GM21390 (cell line): ENCODE data around the gene RCL1.
"Not testable (repeated sequence)": the region's sequence is repeated elsewhere in the genome, so short reads cannot be mapped to it uniquely, and the experiment has no call there.

ENCODE experiments used
- ATAC-seq: cut with Tn5 transposase; IDR thresholded peaks from one replicate; pipeline ENCODE4 v1.9.1; 2021; ENCODE audit not compliant: unreplicated experiment

The RCL1 gene, protein sequence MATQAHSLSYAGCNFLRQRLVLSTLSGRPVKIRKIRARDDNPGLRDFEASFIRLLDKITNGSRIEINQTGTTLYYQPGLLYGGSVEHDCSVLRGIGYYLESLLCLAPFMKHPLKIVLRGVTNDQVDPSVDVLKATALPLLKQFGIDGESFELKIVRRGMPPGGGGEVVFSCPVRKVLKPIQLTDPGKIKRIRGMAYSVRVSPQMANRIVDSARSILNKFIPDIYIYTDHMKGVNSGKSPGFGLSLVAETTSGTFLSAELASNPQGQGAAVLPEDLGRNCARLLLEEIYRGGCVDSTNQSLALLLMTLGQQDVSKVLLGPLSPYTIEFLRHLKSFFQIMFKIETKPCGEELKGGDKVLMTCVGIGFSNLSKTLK

DNA sequence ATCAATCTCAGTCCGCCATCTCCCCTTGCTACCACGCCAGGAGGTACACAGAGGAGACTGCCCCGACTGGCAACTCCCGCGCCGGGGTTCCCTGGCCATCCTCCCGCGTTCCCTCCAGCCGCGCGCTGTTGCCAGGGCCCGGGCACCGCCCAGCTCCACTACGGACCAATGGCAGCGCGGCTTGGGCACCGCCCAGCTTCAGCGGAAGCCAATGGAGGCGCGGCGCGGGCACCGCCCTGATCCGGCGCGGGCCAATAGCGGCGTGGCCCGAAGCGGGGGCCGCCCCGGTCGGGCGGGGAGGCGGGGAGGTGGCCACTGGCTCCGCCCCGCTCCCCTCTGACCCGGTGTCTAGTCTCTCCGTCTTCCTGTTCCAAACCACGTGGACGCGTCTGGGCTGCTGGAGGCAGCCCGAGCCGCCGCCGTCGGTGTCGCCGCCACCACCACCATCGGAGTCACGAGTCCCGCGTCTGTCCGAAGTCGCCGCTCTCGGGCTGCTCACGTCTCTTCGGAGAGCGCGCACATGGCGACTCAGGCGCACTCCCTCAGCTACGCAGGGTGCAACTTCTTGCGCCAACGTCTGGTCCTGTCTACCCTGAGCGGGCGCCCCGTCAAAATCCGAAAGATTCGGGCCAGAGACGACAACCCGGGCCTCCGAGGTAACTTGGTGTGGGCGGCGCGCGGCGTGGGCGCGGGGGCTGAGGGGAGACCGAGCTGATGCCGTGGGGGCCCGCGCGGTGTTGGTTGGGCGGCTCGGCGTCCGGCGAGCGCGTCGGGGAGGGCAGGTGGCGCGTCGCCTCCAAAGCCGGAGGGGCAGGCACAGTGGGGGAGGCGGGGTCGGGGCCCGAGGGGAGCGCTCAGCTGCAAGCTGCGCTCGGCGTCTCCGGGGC lies at the start of gene RCL1:
TSS of gene RCL1 (plus strand) at position 373 of the 887 bp plus-strand sequence. CDS start at position 521, 148 bp downstream.
- peak; percentile 94 for ATAC-seq

DNA sequence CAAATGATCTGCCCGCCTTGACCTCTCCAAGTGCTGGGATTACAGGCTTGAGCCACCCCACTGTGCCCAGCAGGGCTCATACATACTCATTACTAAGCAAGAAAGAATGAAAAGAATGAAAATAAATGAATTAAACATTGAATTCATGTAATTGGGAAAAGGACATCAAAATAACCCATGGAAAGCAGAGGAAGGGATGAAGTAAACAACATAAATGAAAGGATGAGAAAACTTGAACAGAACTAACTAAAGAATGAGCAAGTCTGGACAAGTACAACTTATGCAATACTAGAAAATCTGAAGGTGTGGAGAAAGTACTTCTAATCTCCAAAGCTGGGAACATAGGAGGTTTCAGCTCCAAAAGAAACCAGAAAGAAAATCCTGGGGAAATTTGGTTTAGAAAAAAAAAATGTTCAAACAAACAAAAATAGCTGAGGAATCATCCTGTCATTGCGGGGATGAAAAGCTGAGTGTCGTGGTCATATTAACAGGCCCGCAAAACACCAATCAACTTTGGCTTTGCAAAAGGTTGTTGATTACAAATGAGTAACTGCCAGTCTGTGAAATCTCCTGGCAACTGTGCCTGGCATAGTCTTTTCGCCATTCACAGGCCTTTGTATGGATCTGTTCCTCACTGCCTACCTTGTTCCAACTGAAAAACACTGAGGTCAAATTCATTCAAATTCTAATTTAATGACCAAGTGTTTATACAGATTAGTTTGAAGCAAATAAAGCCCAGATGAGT lies 49.4 kb upstream of the RCL1 start:
- ATAC-seq = no peak

DNA sequence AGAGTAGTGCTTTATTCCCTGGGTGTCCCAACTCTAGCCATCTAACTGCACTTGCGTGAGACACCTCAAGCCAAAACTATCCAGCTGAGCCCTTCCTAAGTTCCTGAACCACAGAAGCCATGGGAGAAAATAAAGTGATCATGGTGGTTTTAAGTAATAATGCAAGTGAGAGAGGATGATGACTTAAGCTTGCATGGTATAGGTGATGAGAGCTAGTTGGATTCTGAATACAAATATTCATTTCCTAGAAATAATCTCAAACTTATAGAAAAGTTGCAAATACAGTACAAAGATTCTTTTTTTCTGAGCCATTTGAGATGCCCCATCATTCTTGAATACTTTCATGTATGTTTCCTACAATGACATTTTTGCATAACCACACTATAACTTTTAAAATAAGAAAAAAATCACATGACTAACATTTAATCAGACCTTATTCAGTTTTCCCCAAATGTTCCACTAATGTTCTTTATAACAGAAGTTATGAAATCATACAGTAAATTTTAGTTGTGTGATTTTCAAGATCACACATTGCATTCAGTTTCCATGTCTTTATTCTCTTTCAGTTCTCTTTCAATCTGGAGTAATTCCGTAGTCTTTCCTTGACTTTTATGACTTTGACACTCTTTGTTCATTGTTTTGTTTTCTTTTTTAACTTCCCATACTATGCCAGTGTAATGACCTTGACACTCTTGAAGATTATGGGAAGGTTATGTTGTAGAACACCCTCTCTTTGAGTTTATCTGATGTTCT lies 46.3 kb upstream of the RCL1 start:
- no peak for ATAC-seq

DNA sequence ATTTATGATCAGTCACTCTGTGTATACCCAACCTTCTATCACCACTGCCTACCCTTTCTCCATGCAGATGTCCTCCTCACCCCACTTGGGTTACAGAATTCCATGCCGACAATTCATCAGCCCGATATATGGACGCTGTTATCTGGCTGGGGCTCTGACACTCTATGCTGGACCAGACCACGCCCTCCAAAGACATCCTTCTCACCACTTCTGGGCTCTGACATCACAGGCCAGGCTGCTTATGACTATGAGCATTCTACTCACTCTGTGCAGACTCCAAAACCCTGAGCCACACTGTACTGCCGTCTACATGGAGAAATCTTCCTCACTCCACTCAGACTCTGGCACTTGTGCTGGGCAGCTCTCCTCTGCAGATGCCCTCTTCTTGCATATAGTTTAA lies 44.1 kb upstream of the RCL1 start:
- no peak for ATAC-seq

DNA sequence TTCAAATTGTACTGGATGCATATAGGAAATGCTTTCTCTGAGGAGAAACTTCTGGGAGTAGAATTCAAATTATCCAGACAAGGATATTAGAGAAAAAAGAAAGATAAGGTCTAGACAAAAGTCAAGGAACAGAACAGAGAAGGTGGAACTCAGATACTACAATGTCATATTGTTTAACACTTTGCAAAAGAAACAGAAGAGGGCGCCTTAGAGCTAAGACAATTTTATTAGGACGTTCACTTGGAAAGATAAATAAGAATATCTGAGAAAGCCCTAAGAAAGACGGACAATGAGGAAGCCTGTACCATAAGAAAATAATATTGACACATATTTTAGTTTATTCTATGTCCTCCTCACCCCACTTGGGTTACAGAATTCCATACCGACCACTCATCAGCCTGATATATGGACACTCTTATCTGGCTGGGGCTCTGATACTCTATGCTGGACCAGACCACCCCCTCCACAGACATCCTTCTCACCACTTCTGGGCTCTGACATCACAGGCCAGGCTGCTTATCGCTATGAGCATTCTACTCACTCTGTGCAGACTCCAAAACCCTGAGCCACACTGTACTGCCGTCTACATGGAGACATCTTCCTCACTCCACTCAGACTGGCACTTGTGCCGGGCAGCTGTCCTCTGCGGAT lies 42.6 kb upstream of the RCL1 start:
- no peak for ATAC-seq

DNA sequence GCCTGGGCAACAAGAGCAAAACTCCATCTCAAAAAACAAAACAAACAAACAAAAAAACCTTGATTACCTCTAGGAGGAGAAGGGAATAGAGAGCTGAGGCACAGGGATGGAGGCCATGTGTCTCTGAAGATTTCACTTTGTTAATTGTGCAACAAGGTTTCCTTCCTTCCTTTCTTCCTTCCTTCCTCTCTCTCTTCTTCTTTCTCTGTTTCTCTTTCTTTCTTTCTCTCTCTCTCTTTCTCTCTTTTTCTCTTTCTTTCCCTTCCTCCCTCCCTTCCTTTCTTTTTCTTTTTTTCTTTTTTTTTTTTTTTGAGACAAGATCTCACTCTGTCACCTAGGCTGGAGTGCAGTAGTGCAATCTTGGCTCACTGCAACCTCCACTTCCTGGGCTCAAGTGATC lies 38.2 kb upstream of the RCL1 start:
- peak; percentile 22 for ATAC-seq

DNA sequence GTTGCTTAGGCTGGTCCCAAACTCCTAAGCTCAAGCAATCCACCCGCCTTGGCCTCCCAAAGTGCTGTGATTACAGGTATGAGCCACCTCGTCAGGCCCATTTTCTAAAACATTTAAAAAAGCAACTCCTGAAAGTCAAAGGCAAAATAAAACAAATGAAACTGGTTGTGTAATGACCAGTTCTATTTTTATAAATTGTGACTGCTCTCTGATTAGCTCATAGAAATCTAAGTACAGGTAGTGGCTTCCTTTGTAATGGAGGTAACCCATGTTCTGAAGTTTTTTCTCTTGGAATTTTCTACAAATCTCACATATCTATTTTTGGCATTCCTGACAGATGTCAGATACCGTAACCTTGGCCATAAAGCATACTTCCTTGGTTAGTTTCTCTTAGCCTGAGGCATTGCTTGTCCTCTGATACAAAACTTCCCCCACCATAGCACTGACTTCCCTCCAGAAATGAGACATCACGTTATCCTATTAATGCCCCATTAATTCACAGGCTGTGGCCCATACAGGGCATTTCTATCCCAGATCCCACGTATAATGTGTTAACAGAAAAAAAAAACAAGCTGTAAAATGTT lies 37.6 kb upstream of the RCL1 start:
- ATAC-seq = peak; percentile 42

DNA sequence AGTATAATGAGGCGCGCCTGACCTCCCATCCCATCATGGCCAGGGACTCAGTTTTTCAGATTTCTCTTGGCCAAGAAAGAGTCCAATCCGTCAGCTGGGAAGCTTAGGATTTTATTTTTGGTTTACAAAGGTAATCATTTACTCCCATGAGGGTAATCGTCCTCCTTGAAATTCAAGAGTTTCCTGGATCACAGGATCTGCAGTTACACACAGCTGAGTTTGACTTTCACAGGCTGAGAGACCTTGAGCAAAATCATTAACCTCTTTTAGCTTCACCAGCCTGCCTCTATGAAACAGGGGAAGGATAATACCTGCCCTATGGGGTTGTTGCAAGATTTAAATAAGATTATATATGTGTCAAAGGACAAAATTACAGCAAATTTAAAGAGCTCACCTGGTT lies 36.3 kb upstream of the RCL1 start:
- ATAC-seq = no peak

DNA sequence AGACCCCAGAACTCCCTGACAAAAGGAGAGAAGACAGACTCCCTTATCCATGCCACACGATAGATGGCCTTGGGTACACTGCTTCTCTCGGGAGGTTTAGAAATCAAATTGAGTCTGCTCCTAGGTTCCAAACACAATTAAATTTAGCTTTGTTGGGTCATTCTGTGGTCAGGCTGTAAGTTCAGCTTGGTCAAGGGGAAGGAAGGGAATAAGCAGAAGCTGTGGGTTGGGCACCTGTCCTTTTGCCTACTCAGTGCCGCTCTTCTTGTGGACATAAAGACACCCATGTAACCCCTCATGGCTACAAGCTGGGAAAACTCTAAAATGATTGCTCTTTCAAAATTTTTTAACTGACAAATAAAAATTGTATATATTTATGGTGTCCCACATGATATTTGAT lies 32.6 kb upstream of the RCL1 start:
- ATAC-seq = no peak

DNA sequence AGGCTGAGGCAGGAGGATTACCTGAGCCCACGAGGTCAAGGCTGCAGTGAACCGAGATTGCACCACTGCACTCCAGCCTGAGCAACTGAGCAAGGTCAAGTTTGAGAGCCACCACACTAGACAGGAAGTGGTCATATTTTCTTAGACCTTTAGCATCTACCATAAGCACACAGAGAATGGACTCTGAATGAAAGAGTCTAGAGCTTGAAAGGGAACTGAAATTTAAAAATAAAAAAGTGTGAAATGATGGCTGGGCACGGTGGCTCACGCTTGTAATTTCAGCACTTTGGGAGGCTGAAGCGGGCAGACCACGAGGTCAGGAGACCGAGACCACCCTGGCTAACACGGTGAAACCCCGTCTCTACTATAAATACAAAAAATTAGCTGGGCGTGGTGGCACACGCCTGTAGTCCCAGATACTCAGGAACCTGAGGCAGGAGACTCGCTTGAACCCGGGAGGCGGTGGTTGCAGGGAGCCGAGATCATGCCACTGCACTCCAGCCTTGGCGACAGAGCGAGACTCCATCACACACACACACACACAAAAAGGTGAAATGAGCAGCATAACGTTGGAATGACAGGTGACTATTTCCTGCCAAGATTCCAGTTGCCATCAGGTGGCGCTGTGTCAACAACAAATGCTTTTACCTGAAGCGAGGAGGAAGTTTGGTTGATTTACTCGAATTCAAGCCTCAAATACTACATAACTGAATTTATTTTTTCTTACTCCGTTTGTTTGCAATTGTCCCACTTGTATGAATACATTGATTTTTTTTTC lies 30.4 kb upstream of the RCL1 start:
- ATAC-seq = peak; percentile 83

DNA sequence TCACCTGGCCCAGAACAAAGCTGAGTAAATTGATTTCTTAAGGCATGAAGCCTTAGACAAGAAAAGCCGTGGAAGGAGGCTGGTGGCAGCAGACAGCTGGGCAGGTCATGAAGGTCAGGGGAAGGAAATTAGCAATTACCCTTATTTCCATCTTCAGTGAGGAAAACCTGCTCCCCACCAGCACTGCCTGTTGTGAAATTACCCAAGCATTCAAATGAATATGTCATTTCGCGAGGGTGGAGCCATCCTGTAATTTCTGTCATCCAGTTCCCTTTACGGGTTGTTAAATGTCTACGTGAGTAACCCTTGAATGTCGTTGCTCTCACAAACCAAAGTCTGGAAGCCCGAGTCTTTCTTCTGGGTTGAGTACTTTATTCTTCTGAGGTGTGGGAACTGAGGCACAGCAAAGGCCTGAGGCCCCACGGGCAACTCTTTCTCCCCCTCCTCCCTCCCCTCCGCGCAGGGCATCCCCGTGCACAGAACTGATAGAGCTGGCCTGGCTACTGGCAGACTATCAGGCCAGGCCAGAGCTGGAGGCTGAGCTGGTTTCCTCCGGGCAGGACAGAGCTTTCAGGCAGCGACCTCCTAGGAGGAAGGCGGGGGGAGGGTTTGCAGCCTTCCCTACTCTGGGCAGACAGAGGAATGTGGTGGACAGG lies 29.7 kb upstream of the RCL1 start:
- ATAC-seq = no peak

DNA sequence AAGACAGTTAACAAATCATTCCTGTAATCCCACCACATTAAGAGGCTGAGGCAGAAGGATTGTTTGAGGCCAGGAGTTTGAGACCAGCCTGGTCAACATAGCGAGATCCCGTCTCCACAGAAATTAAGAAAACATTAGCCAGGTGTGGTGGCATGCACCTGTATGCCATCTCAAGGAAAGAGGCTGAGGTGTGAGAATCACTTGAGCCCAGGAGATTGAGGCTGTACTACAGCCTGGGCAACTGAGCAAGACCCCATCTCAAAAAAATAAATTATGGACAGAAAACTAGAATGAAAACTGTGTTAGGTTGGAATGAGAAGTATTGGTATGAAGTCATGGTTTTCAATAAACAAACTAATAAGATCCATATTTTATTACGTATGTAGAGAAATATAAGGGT lies 28.7 kb upstream of the RCL1 start:
- ATAC-seq = no peak

DNA sequence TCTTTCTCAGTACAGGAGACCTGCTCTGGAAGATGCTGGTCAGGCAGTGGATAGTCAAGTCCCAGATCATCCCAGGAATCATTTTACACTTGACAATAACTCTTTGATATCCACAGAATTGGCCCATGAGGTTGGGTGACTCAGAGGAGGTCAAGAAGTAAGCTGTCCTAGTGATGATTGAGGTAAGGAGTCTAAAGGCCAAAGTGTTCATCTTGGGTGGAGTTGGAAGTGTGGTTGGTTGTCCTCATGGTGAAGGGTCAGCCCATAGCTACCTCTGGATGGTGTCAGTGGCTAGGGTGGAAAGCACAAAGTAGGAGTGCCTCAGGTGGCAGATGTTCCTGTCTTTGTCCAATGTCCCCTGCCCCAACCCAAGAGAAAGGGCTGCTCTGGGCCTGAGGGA lies 24.1 kb upstream of the RCL1 start:
- ATAC-seq = no peak

DNA sequence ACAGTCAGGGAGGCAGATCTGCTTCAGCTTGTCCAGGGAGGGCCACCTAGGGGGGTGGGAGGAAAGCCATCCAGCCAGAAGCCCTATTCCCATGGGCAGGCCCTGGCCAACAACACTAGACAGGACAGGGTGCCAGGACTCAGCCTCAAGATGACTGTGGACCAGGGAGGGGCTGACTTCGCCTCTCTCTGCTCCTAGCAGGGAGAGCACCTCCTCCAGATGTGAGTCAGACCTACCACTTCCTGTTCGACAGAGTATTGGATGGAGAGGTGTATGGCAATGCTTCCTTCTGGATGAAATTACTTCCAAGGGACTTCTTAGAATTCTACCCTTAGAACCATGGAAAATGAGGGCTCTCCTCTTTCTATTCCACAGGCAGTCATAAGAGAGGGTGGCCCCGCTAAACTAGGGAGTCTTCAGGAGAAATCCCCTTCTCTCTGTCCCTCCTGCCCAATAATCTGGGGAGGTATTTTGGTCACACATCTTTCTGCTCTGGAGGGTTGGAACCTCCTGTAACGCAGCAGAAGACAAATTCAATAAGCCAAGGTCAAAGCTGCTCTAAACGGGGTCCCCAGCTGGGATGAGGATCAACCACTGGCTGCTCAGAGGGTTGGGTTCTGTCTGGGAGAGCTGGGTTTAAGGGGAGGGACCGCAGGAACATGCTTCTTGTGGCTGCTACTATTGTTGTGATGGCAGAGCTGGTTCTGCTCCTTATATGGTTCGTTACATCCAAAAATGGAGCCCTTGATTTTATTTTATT lies 23.2 kb upstream of the RCL1 start:
- no peak for ATAC-seq

DNA sequence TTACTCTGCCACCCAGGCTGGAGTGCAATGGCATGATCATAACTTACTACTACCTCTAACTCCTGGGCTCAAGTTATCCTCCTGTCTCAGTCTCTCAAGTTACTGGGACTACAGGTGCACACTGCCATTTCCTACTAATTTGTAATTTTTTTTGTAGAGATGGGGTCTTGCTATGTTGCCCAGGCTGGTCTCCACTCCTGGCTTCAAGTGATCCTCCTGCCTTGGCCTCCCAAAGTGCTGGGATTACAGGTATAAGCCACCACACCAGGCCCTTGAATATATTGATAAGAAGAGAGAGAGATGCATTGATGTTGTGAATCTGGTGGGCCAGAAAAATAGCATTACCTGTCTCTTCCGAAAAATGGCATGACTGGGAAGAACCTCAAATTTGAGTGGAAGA lies 21.0 kb upstream of the RCL1 start:
- ATAC-seq = no peak

DNA sequence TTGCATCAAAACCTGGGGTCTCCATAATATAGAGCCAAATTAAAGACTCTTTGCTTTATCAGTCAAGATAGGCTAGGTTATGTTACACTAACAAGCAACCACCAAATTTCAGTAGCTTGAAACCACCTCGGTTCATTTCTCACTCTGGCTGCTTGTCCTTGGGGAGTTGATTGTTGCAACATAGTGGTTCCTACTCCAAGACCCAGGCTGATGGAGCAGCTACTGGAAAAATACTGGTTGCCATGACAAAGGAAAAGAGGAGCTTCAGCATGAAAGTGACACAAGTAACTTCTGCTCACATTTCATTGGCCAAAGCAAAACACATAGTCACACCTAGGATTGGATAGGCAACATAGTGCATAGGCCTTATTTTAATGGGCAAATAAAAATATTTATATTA lies 18.5 kb upstream of the RCL1 start:
- no peak for ATAC-seq

DNA sequence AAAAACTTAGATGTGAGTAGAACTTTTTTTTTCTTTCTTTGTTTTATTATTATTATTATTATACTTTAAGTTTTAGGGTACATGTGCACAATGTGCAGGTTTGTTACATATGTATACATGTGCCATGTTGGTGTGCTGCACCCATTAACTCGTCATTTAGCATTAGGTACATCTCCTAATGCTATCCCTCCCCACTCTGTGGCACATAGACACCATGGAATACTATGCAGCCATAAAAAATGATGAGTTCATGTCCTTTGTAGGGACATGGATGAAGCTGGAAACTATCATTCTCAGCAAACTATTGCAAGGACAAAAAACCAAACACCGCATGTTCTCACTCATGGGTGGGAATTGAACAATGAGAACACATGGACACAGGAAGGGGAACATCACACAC lies 17.8 kb upstream of the RCL1 start:
- not testable (repeated sequence) for ATAC-seq

DNA sequence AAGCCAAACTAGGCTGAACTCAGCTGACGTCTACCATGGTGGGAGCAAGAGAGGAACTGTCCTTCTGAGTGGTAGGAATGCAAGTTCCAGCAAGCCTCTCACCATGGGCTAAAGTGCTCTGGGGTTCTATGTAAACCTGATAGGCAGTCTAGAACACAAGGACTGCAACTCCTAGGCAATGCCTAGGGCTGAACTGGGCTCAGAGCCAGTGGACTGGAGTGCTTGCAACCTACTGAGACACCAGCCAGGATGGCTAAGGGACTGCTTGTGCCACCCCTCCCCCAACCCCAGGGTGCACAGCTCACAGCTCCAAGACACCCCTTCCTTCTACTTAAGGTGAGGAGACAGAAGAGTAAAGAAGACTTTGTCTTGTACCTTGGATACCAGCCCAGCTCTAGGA lies 12.1 kb upstream of the RCL1 start:
- no peak for ATAC-seq
